ENCODE data around the gene GDF11.

Gene GDF11

GRCh38 chr12:55707841-55708694 lies 34.9 kb upstream of the GDF11 start, which contains the start of gene ITGA7:
TSS of gene ITGA7 (minus strand) at chr12:55707904. CDS start at chr12:55707682, 222 bp downstream.
- DNase-seq, result peak; percentile 51

GRCh38 chr12:55708695-55709233 lies 34.2 kb upstream of the GDF11 start:
- no peak for DNase-seq

GRCh38 chr12:55711786-55712553 lies 31.0 kb upstream of the GDF11 start:
- no peak for DNase-seq

- DNase-seq, result no peak
Measured at GRCh38 chr12:55712700-55713415, 30.1 kb upstream of the GDF11 start.

- DNase-seq, result no peak
Measured at GRCh38 chr12:55713721-55714120, 29.2 kb upstream of the GDF11 start.

GRCh38 chr12:55715169-55715764 lies 27.7 kb upstream of the GDF11 start:
- DNase-seq, result no peak

- peak; percentile 83 for DNase-seq
Measured at GRCh38 chr12:55715833-55716581, 26.9 kb upstream of the GDF11 start, which contains the start of gene BLOC1S1. TSS of gene BLOC1S1 (plus strand) at chr12:55716046. CDS start at chr12:55716052, 6 bp downstream.

- no peak for DNase-seq
Measured at GRCh38 chr12:55716582-55716957, 26.4 kb upstream of the GDF11 start.

GRCh38 chr12:55717011-55718007 lies 25.6 kb upstream of the GDF11 start:
- no peak for DNase-seq

GRCh38 chr12:55718015-55718414 lies 24.9 kb upstream of the GDF11 start:
- DNase-seq, result no peak

GRCh38 chr12:55718624-55719275 lies 24.2 kb upstream of the GDF11 start:
- DNase-seq, result no peak

- DNase-seq, result no peak
Measured at GRCh38 chr12:55719371-55719770, 23.6 kb upstream of the GDF11 start.

GRCh38 chr12:55720071-55720564 lies 22.8 kb upstream of the GDF11 start, which contains the start of gene RDH5:
TSS of gene RDH5 (plus strand) at chr12:55720393. CDS start at chr12:55721185, 792 bp downstream.
- no peak for DNase-seq

- DNase-seq, result no peak
Measured at GRCh38 chr12:55720894-55721444, 22.0 kb upstream of the GDF11 start.

GRCh38 chr12:55721601-55722213 lies 21.2 kb upstream of the GDF11 start:
- DNase-seq, result no peak

- DNase-seq, result no peak
Measured at GRCh38 chr12:55722948-55723347, 20.0 kb upstream of the GDF11 start.

- no peak for DNase-seq
Measured at GRCh38 chr12:55723516-55724225, 19.3 kb upstream of the GDF11 start.

Data from NCI-H510A (cell line).